Loucy (cell line): ENCODE data around the gene RERG.

Experiments
- CTCF ChIP-seq: fragments of 200-600 bp; sonication (generic); conservative IDR thresholded peaks from 2 replicates; pipeline ENCODE4 v1.5.1; 2014; ENCODE audit warnings: mild to moderate bottlenecking, antibody characterized with exemption, low read length
- EZH2phosphoT487 ChIP-seq: fragments of 200-600 bp; IDR thresholded peaks from 2 replicates; pipeline ENCODE4 v1.6.1; 2018; ENCODE audit warnings: antibody characterized with exemption, mild to moderate bottlenecking, moderate library complexity, borderline replicate concordance

GRCh38 chr12:15208140-15208539, 13.1 kb downstream of the RERG start:
- no peak for TF ChIP-seq CTCF
- no peak for TF ChIP-seq EZH2phosphoT487
